Right cardiac atrium (tissue), 5 donors: ENCODE results near the gene VSX2. TPM values are rescaled to one million over a fixed set of nuclear protein-coding genes. Genes with fewer than 3 reads are reported as not detected.

Experiments used
- ATAC-seq, 2 donors: fragments of 200-7000 bp; cut with Tn5 transposase; one replicate each; pipeline versions ENCODE4 v1.8.0 to v1.9.1; 2020; ENCODE audit warnings: moderate library complexity in 2 of 2, mild to moderate bottlenecking in 1 of 2
- DNase-seq, 3 donors: peaks; one replicate each; pipeline ENCODE4 v3.0.0-alpha.2; 2020
- H3K27ac ChIP-seq: one replicate; pipeline ENCODE4 v1.5.1; 2013; ENCODE audit warnings: mild to moderate bottlenecking, low read length, control low read depth, moderate library complexity
- H3K27me3 ChIP-seq: one replicate; pipeline ENCODE4 v1.6.1; 2013; ENCODE audit not compliant: control insufficient read depth, insufficient read depth
- H3K4me1 ChIP-seq: one replicate; pipeline ENCODE4 v1.6.1; 2013; ENCODE audit warnings: low read length; ENCODE audit not compliant: control insufficient read depth, insufficient read depth
- H3K4me3 ChIP-seq: one replicate; pipeline ENCODE4 v1.5.1; 2013; ENCODE audit warnings: low read length, control low read depth
- H3K9me3 ChIP-seq: one replicate; pipeline ENCODE4 v1.6.1; 2013; ENCODE audit warnings: low read length; ENCODE audit not compliant: control insufficient read depth
- WGBS: extraction: QIAGEN DNeasy Blood & Tissue Kit; methylation state at CpG from one replicate; pipeline ENCODE4 v1.1.7; 2013; 5-methylcytosine and 5-hydroxymethylcytosine counted together
- intact Hi-C, 4 donors: fragments of 100-400 bp; cut with DNase I; formaldehyde crosslinking; loops; one replicate each; pipeline versions ENCODE4 v1.11.0 to v1.14.0; 2022 to 2023
- polyA plus RNA-seq: library from polyadenylated mRNA; stranded (reverse); fragments of 200-250 nt; gene quantifications from one replicate; pipeline ENCODE4 v1.2.3, GENCODE V29; 2013
- total RNA-seq, 4 donors: library from RNA; stranded (reverse); fragmentation: NEBNext Ultra II Directional; extraction: Animal tissue kit (Norgen Biotek cat#: 25700); gene quantifications; one replicate each; pipeline ENCODE4 v1.2.1, GENCODE V29; 2021
- donor health status: healthy with polysubstance abuse.
- donor health status: DM: no; HTN: yes; CAD: no.
- donor health status: DM: no; HTN: no; CAD: no.
- donor health status: DM: no; HTN: yes; CAD: no; lungs with severe emphysema.
- donor health status: DM: yes; HTN: yes; CAD: no.

Gene VSX2
- total and polyA plus RNA-seq, 5 donors: not detected

DNA sequence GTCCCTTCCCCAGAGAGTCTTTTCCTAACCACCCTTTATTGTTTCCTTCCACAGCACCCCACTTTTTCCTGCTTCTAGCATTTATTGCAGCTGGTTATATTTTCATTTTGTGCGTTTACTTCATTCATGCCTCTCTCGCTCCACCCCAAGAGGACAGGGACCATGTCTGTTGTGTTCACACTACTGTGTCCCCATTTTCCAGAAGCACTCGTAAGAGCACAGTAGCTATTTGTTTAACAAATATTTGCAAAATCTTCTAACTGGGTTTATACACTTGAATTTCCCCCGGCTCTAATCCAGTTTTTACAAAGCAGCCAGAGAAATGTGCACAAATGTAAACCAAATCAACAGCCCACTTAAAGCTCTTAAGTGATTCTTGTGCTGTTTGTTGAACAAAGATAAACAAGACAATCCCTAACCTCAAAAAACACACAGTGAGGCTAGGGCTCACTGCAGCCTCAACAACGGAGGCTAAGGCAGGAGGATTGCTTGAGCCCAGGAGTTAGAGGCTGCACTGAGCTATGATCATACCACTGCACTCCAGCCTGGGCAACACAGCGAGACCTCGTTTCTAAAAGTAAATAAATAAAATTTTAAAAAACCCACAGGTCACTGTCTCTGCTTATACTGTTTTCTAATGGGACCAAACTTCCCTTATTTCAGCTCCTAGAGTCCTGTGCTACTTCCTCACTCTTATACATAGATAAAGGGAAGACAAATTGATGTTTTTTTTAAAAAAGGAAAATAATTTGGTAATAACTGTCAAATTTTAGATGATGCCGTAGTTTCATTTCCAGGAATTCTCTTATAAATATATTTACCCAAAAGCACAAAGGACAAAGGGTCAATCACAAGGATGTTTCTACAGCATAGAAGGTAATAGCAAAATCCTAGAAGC lies 70.1 kb downstream of the VSX2 start:
- Histone ChIP-seq H3K9me3 (no peaks in the 10 kb centered on the region), H3K27ac (no peak overlapping the region), H3K27me3 (no peaks in the 10 kb centered on the region), H3K4me3 (no peak overlapping the region), H3K4me1 (no peaks in the 10 kb centered on the region)
- ATAC-seq: no peak
- no peak for DNase-seq
- intact Hi-C loops: no loop called here
- 82% methylated on average over 8 of the region's 8 CpGs for WGBS

DNA sequence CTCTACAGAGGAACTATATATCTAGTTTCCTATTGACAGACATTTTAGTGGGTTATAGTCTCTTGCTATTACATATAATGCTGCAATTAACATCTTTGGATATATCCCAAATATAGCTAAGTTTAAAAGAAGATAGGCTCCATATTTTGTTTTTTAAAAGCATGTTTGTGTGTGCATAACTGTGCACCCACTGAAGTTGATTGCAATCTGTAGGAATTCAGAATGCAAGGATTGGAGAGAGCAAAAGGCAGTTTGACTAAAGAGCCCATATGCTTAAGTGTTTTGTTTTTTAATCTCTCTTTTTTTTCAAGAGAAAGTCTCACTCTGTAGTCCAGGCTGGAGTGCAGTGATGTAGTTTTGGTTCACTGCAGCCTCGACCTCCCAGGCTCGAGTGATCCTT lies 72.9 kb downstream of the VSX2 start:
- no peak for ATAC-seq
- H3K27ac ChIP-seq: no peak overlapping the region
- intact Hi-C loops: no loop called here
- 81% methylated on average over 2 of the region's 2 CpGs for WGBS
- H3K4me1 ChIP-seq: no peaks in the 10 kb centered on the region
- no peaks in the 10 kb centered on the region for H3K27me3 ChIP-seq
- DNase-seq: no peak
- no peaks in the 10 kb centered on the region for H3K9me3 ChIP-seq
- no peak overlapping the region for H3K4me3 ChIP-seq

Other genes with a start within 250 kb of the VSX2 start
- 1 to 10 TPM; 7.6 to 8.7 (median 7.9) TPM for gene ENTPD5, start 220.2 kb upstream of the VSX2 start, total RNA-seq
- gene ENTPD5, start 220.2 kb upstream of the VSX2 start, polyA plus RNA-seq: 5.7 TPM
- 1 to 10 TPM; 4.9 to 5.5 (median 5.3) TPM for gene BBOF1, start 220.1 kb upstream of the VSX2 start, total RNA-seq
- gene BBOF1, start 220.1 kb upstream of the VSX2 start, polyA plus RNA-seq: 4.5 TPM
- gene ALDH6A1, start 155.0 kb upstream of the VSX2 start, total RNA-seq: 10 to 100 TPM; 27.0 to 58.0 (median 31.9) TPM
- 15.3 TPM for gene ALDH6A1, start 155.0 kb upstream of the VSX2 start, polyA plus RNA-seq
- gene LIN52, start 154.5 kb upstream of the VSX2 start, total RNA-seq: 1 to 10 TPM; 7.1 to 9.2 (median 7.8) TPM
- gene LIN52, start 154.5 kb upstream of the VSX2 start, polyA plus RNA-seq: 5.5 TPM
- gene ABCD4, start 63.5 kb downstream of the VSX2 start, total RNA-seq: 10 to 100 TPM; 18.9 to 28.7 (median 25.2) TPM
- gene ABCD4, start 63.5 kb downstream of the VSX2 start, polyA plus RNA-seq: 25.4 TPM
- not detected for gene VRTN, start 109.0 kb downstream of the VSX2 start, total RNA-seq
- not detected for gene VRTN, start 109.0 kb downstream of the VSX2 start, polyA plus RNA-seq
- under 1 TPM in 2 of 4 donors, not detected in 2; 0.09 to 0.28 TPM for gene SYNDIG1L, start 186.8 kb downstream of the VSX2 start, total RNA-seq
- gene SYNDIG1L, start 186.8 kb downstream of the VSX2 start, polyA plus RNA-seq: 0.07 TPM